ENCODE data around the gene ATF7. TPM values are rescaled to one million over a fixed set of nuclear protein-coding genes. Genes with fewer than 3 reads are reported as not detected.
A peak's percentile ranks its signal among the peaks of the same experiment; 100 is the strongest.

Gene ATF7
- total RNA-seq, 5 donors from 2014 or later (not counting 1 experiment from before 2014, with no cell fraction given): 18.9 to 29.6 (median 27.1) TPM

- Mint-ChIP-seq H3K4me1 (peaks cover 20 to 29% (median 21%) of the 10 kb centered on the region in 3 donors), H3K36me3 (peaks cover 14% of the 10 kb centered on the region), H3K27ac (no peak overlapping the region), H3K4me3 (no peak overlapping the region), H3K9me3 (no peaks in the 10 kb centered on the region), H3K27me3 (no peaks in the 10 kb centered on the region)
- ChIA-PET POLR2A (interaction anchor here in 1 of 2 donors (0.5 kb wide), 1 partner anchor 128 kb away, joined by 7 read pairs; no protein-coding TSS in a partner anchor), CTCF (interaction anchor here in 1 of 2 donors (1.5 kb wide), 1 partner anchor 153 kb away, joined by 4 read pairs; no protein-coding TSS in a partner anchor)
- ATAC-seq (replicated peaks in 1 of 4): no peak
- 95% methylated on average over 14 of the region's 19 CpGs for WGBS (ENCODE audit: insufficient coverage)
- Histone ChIP-seq H3K4me1 (ENCODE audit: control insufficient read depth in 1 of 2, extremely low read depth in 1 of 2, insufficient read depth in 2 of 2, low read length in 2 of 2) (peaks cover 6 to 20% of the 10 kb centered on the region in 2 experiments), H3K36me3 (ENCODE audit: control insufficient read depth in 2 of 2, extremely low read depth in 1 of 2, insufficient read depth in 1 of 2, low read length in 1 of 2) (peaks cover 15 to 36% of the 10 kb centered on the region in 2 donors), H3K27me3 (replicated peaks in 1 of 2; ENCODE audit: control insufficient read depth in 2 of 2, extremely low read depth in 1 of 2, insufficient read depth in 2 of 2, low read length in 1 of 2) (no peaks in the 10 kb centered on the region), H3K27ac (ENCODE audit: low read length) (no peak overlapping the region), H3K4me3 (ENCODE audit: control insufficient read depth in 1 of 2, extremely low read depth in 1 of 2, low read length in 1 of 2) (no peak overlapping the region), H3K9me3 (no peaks in the 10 kb centered on the region)
- DNase-seq: no peak
Observed at GRCh38 chr12:53505555-53506449, 120.4 kb downstream of the ATF7 start.

- Mint-ChIP-seq H3K36me3 (peaks cover 14% of the 10 kb centered on the region), H3K27me3 (no peaks in the 10 kb centered on the region), H3K4me1 (peaks cover 23 to 33% (median 25%) of the 10 kb centered on the region in 3 donors), H3K27ac (no peak overlapping the region), H3K9me3 (no peaks in the 10 kb centered on the region), H3K4me3 (no peak overlapping the region)
- no peak for ATAC-seq (replicated peaks in 1 of 4)
- DNase-seq: no peak
- WGBS (ENCODE audit: insufficient coverage): 94% methylated on average over 10 of the region's 10 CpGs
- no peak overlapping the region for H3K4me3 ChIP-seq (ENCODE audit: control insufficient read depth in 1 of 2, extremely low read depth in 1 of 2, low read length in 1 of 2)
- no peaks in the 10 kb centered on the region for H3K27me3 ChIP-seq (replicated peaks in 1 of 2; ENCODE audit: control insufficient read depth in 2 of 2, extremely low read depth in 1 of 2, insufficient read depth in 2 of 2, low read length in 1 of 2)
- peaks cover 8 to 24% of the 10 kb centered on the region in 2 experiments for H3K4me1 ChIP-seq (ENCODE audit: control insufficient read depth in 1 of 2, extremely low read depth in 1 of 2, insufficient read depth in 2 of 2, low read length in 2 of 2)
- H3K9me3 ChIP-seq: no peaks in the 10 kb centered on the region
- ChIA-PET CTCF (interaction anchor here in 1 of 2 donors (0.5 to 1.5 kb wide), 2 partner anchors 153 to 203 kb away, joined by 3 to 4 read pairs; no protein-coding TSS in a partner anchor), POLR2A (interaction anchor here in 1 of 2 donors (0.5 kb wide), 1 partner anchor 129 kb away, joined by 7 read pairs; no protein-coding TSS in a partner anchor)
- no peak overlapping the region for H3K27ac ChIP-seq (ENCODE audit: low read length)
- H3K36me3 ChIP-seq (ENCODE audit: control insufficient read depth in 2 of 2, extremely low read depth in 1 of 2, insufficient read depth in 1 of 2, low read length in 1 of 2): peaks cover 15 to 35% of the 10 kb centered on the region in 2 donors
Observed at GRCh38 chr12:53505086-53505485, 121.1 kb downstream of the ATF7 start.

- 98% methylated on average over 7 of the region's 14 CpGs for WGBS (ENCODE audit: insufficient coverage)
- H3K36me3 ChIP-seq (ENCODE audit: control insufficient read depth in 2 of 2, extremely low read depth in 1 of 2, insufficient read depth in 1 of 2, low read length in 1 of 2): peaks cover 15 to 35% of the 10 kb centered on the region in 2 donors
- Mint-ChIP-seq H3K4me3 (no peak overlapping the region), H3K4me1 (peaks cover 29 to 37% (median 29%) of the 10 kb centered on the region in 3 donors), H3K27ac (peak overlapping the region in 1 of 2 donors; percentile 69), H3K27me3 (no peaks in the 10 kb centered on the region), H3K9me3 (no peaks in the 10 kb centered on the region), H3K36me3 (peaks cover 14% of the 10 kb centered on the region)
- no peaks in the 10 kb centered on the region for H3K27me3 ChIP-seq (replicated peaks in 1 of 2; ENCODE audit: control insufficient read depth in 2 of 2, extremely low read depth in 1 of 2, insufficient read depth in 2 of 2, low read length in 1 of 2)
- H3K4me1 ChIP-seq (ENCODE audit: control insufficient read depth in 1 of 2, extremely low read depth in 1 of 2, insufficient read depth in 2 of 2, low read length in 2 of 2): peaks cover 11 to 30% of the 10 kb centered on the region in 2 experiments
- no peak overlapping the region for H3K27ac ChIP-seq (ENCODE audit: low read length)
- ChIA-PET CTCF (interaction anchor here in 1 of 2 donors (1.5 kb wide), 1 partner anchor 152 kb away, joined by 4 read pairs; no protein-coding TSS in a partner anchor), POLR2A (no interaction called here)
- H3K4me3 ChIP-seq (ENCODE audit: control insufficient read depth in 1 of 2, extremely low read depth in 1 of 2, low read length in 1 of 2): no peak overlapping the region
- ATAC-seq (replicated peaks in 1 of 4) (no peak), DNase-seq (no peak)
- H3K9me3 ChIP-seq: no peaks in the 10 kb centered on the region
Observed at GRCh38 chr12:53504004-53504920, 121.9 kb downstream of the ATF7 start.

GRCh38 chr12:53502983-53503728 lies 123.0 kb downstream of the ATF7 start:
- Mint-ChIP-seq H3K4me1 (peaks cover 31 to 39% (median 33%) of the 10 kb centered on the region in 3 donors), H3K9me3 (no peaks in the 10 kb centered on the region), H3K36me3 (peaks cover 14% of the 10 kb centered on the region), H3K4me3 (peak overlapping the region in 1 of 3 donors; percentile 85), H3K27me3 (no peaks in the 10 kb centered on the region), H3K27ac (peak overlapping the region in 1 of 2 donors; percentile 31)
- 83% methylated on average over 2 of the region's 10 CpGs for WGBS (ENCODE audit: insufficient coverage)
- ChIA-PET POLR2A (interaction anchor here in 1 of 2 donors (0.7 kb wide), 1 partner anchor 201 kb away, joined by 3 read pairs; no protein-coding TSS in a partner anchor), CTCF (interaction anchor here in 1 of 2 donors (1.0 kb wide), 1 partner anchor 182 kb away, joined by 3 read pairs; no protein-coding TSS in a partner anchor)
- Histone ChIP-seq H3K36me3 (ENCODE audit: control insufficient read depth in 2 of 2, extremely low read depth in 1 of 2, insufficient read depth in 1 of 2, low read length in 1 of 2) (peaks cover 15 to 35% of the 10 kb centered on the region in 2 donors), H3K9me3 (no peaks in the 10 kb centered on the region), H3K27ac (ENCODE audit: low read length) (no peak overlapping the region), H3K4me3 (ENCODE audit: control insufficient read depth in 1 of 2, extremely low read depth in 1 of 2, low read length in 1 of 2) (no peak overlapping the region), H3K27me3 (replicated peaks in 1 of 2; ENCODE audit: control insufficient read depth in 2 of 2, extremely low read depth in 1 of 2, insufficient read depth in 2 of 2, low read length in 1 of 2) (no peaks in the 10 kb centered on the region), H3K4me1 (ENCODE audit: control insufficient read depth in 1 of 2, extremely low read depth in 1 of 2, insufficient read depth in 2 of 2, low read length in 2 of 2) (peaks cover 19 to 32% of the 10 kb centered on the region in 2 experiments)
- ATAC-seq (replicated peaks in 1 of 4) (no peak), DNase-seq (no peak)

GRCh38 chr12:53502331-53502730 lies 123.9 kb downstream of the ATF7 start:
- Histone ChIP-seq H3K4me1 (ENCODE audit: control insufficient read depth in 1 of 2, extremely low read depth in 1 of 2, insufficient read depth in 2 of 2, low read length in 2 of 2) (peaks cover 19 to 34% of the 10 kb centered on the region in 2 experiments), H3K9me3 (no peaks in the 10 kb centered on the region), H3K36me3 (ENCODE audit: control insufficient read depth in 2 of 2, extremely low read depth in 1 of 2, insufficient read depth in 1 of 2, low read length in 1 of 2) (peaks cover 15 to 35% of the 10 kb centered on the region in 2 donors), H3K27me3 (replicated peaks in 1 of 2; ENCODE audit: control insufficient read depth in 2 of 2, extremely low read depth in 1 of 2, insufficient read depth in 2 of 2, low read length in 1 of 2) (no peaks in the 10 kb centered on the region), H3K27ac (ENCODE audit: low read length) (no peak overlapping the region), H3K4me3 (ENCODE audit: control insufficient read depth in 1 of 2, extremely low read depth in 1 of 2, low read length in 1 of 2) (no peak overlapping the region)
- Mint-ChIP-seq H3K36me3 (peaks cover 14% of the 10 kb centered on the region), H3K4me1 (peaks cover 36 to 44% (median 37%) of the 10 kb centered on the region in 3 donors), H3K27me3 (no peaks in the 10 kb centered on the region), H3K9me3 (no peaks in the 10 kb centered on the region), H3K4me3 (peak overlapping the region in 2 of 3 donors; percentile 85 to 97), H3K27ac (peak overlapping the region; percentile 99)
- DNase-seq (no peak), ATAC-seq (replicated peaks in 1 of 4) (no peak)
- 72% methylated on average over 2 of the region's 9 CpGs for WGBS (ENCODE audit: insufficient coverage)
- POLR2A ChIA-PET: interaction anchor here in 1 of 2 donors (0.7 kb wide), 1 partner anchor 200 kb away, joined by 3 read pairs; no protein-coding TSS in a partner anchor
- CTCF ChIA-PET: interaction anchor here in 1 of 2 donors (1.0 kb wide), 1 partner anchor 181 kb away, joined by 3 read pairs; no protein-coding TSS in a partner anchor
